HG03039 (cell line): ENCODE results near the gene ZNF771.
"Not testable (repeated sequence)": the region's sequence is repeated elsewhere in the genome, so short reads cannot be mapped to it uniquely, and the experiment has no call there.

Experiments
- ATAC-seq: cut with Tn5 transposase; IDR thresholded peaks from one replicate; pipeline ENCODE4 v1.9.1; 2021; ENCODE audit warnings: mild to moderate bottlenecking, moderate library complexity; ENCODE audit not compliant: unreplicated experiment

ZNF771 gene

DNA sequence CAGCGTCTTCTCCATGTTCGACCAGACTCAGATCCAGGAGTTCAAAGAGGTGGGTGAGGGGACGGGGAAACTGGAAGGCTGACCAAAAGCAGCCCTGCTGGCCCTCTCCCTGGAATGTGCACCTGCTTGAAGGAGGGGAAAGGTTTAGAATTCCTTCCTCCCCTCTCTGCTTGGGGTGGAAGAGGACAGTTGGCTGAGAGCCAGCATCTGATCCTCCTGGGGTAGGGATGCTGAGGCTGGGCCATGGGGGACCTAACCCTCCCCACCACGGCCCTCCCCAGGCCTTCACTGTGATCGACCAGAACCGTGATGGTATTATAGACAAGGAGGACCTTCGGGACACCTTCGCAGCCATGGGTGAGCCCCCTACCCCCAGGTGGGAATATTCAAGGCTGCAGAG, 31.5 kb upstream of the ZNF771 start:
- ATAC-seq = no peak

DNA sequence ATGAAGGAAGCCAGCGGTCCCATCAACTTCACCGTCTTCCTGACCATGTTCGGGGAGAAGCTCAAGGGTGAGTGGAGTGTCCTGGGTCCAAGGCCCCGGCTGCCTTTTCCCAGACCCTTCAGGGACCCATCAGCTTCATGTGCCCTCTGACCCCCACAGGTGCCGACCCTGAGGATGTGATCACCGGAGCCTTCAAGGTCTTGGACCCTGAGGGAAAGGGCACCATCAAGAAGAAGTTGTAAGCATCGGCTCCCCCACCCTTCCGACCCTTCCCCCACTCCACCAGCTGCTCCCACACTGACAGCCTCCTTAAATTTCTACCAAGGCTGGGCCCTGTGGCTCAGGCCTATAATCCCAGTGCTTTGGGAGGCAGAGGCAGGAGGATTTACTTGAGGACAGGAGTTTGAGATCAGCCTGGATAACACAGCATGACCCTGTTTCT, 30.9 kb upstream of the ZNF771 start:
- no peak for ATAC-seq

GRCh38 chr16:30377050-30377811, 30.2 kb upstream of the ZNF771 start:
- ATAC-seq = no peak

DNA sequence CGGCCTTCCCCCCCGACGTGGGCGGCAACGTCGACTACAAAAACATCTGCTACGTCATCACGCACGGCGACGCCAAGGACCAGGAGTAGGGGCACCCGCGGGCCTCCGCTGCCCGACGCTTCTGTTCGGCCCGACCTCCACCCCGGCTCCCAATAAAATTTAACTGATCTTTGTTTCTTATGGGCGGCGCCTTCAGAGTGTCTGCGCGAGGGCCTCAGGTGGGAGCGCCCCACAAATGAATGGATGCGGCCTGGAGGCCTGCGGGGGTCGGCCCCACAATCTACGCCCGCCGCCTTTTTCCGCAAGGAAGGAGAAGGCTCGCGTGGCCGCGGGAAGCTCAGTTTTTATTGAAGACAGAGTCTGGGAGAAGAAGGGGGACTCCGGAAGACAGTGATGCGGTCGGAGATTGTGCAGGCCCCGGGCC, 29.6 kb upstream of the ZNF771 start:
- ATAC-seq = peak; percentile 36

GRCh38 chr16:30378236-30379157, 28.9 kb upstream of the ZNF771 start:
- ATAC-seq = peak; percentile 88

- ATAC-seq = no peak
These were observed 28.1 kb upstream of the ZNF771 start for GRCh38 chr16:30379158-30379783.

GRCh38 chr16:30380072-30380802, 27.2 kb upstream of the ZNF771 start:
- no peak for ATAC-seq

GRCh38 chr16:30380803-30381208, 26.6 kb upstream of the ZNF771 start:
- no peak for ATAC-seq

- ATAC-seq = no peak
These were observed 25.9 kb upstream of the ZNF771 start for GRCh38 chr16:30381291-30382041.

DNA sequence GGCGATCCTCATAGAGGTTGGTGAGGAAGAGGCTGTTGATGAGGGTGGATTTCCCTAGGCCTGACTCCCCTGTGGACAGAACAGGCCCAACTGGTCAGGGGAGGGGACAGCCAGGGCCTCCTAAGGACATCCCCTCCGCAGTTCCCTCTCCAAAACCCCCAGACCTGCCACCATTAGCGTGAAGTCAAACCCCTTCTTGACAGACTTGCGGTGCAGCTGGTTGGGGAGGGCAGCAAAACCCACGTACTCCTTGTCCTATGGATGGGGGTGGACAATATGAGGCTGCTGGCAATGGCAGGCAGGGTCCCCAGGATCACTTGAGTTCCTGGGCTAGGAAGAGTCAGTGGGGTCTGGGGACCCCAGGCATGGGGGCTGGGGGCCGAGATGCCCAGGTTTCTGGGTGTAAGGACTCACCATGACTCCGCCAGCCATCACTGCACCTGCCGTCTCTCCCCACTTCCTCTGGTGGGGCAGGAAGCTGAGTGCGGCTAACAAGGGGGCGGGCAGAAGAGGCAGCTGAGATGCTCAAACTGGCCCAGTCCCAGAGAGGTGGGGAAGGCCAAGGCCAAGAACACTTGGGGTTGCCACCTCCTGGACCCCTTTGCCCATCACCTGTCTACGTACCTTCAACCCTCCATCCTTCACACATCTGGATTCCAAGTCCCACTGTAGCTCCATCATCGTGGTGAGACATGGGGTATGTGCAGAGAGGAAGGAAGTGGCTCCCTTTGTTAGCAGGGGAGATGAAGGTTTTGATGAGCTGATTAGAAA, 25.1 kb upstream of the ZNF771 start, which contains the start of gene SEPTIN1:
SEPTIN1 (minus strand) TSS at position 451 of the 771 bp plus-strand sequence; CDS start at position 432, 19 bp downstream.
- no peak for ATAC-seq

DNA sequence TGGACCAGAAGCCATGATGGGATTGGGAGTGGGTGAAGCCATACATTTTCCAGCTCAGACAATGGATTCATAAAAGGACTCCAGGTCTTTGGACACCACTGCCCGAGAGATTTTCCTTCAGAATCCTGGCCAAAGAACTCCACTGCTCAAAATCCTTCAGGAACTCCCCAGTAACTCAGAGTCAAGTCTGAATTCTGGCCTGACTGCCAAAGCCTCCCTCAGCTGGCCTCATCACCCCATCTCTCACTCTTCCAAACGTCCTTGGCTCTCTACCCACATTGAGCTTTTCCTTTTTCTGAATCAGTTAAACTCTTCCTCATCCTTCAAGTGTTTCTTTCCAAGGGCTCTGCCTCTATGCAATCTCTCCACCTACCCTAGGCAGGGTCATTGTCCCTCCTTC, 23.9 kb upstream of the ZNF771 start:
- no peak for ATAC-seq

DNA sequence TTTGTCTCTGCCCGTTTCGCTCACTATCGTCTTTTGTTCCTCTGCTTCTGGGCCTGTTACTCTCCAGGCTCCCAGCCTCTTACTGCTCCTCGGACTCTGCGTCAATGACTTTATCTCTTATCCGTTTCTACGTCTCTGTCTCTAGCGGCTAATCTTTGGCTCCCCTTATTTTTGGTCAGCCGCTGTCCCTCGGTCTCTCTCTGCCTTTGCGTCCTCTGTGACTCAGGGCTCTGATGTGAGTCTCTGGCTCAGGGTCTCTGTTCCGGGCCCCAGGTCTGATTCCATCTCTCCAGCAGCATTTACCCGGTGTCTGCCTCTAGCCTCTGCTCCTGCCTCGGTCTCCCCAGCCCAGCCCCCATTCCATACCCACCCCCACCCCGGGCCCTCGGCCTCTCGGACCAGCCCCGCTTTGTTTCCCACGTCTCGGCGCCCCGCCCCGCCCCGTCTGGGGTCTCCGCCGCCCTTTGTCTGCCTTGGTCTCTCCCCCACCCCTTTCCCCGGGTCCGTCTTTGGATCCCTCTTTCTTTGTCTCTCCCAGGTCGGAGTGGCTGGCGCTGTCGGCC, 12.7 kb upstream of the ZNF771 start:
- no peak for ATAC-seq

DNA sequence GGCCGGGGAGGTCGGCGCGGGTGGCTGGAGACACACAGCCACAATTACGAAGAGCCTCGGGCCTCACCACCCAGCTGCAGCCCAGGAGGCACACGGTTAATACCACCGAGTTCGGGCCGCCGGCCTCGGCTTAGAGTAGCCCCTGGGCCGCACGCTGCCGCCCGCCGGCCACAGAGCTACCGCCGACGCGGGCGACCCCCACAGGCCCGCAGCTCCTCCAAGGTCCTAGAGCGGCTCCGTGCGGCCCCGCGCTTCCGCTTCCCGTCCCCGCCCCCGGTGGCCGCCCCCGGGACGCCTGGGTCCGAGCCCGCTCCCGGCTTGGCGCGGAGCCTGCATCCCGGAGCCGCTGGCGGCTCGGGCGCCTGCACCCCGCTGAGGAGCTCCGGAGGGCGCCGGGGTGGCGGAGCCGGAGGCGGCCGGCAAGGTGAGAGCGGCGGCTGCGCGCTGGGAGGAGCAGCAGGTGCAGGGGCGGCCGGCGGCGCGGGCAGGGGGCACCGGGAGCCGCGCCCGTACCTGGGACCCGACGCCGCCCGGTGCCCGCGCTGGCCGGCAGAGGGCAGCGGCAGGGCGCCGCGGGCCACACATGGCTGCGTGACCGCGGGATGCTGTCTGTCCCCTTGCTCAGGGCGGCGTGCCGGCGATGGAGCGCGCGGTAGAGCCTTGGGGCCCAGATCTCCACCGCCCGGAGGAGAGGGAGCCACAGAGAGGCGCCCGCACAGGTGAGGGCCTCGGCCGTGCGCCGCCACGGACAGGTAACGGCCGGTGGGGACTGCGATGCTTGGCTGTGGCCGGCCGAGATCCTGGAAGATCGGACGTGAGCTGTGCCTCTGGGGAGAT, 12.0 kb upstream of the ZNF771 start, which contains the start of gene ZNF48:
ZNF48 (plus strand) TSS at position 266 of the 837 bp plus-strand sequence; CDS start at position 641, 375 bp downstream.
- peak; percentile 57 for ATAC-seq

DNA sequence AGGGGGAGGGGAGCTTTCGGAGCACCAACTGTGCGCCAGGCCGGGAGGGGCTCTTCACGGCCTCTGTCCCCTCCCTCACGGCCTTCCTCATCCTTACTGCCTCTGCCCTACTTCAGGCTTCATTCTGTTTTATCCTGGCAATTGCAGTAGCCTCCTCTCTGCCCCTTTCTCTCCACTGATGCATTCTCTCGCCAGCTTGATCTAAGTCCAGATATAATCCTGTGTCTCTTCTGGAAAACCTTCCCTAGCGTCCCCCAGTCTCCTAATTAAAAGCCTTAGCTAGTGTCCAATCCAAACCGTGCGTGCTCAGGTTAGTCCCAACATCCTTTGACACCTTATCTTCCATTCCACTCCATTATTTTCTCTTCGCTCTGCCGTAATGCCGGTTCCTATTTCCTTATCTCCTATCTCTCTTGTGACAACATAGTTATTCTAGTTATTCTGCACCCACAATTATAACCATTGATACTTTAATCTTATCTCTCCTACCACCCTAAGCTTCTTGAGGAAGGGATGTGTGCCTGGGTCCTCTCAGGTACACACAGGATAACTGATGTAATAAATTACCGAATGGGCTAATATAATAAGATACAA, 11.3 kb upstream of the ZNF771 start:
- ATAC-seq = no peak

- ATAC-seq = not testable (repeated sequence)
These were observed 10.8 kb upstream of the ZNF771 start for GRCh38 chr16:30396627-30397026.

- ATAC-seq = no peak
These were observed 10.3 kb upstream of the ZNF771 start for GRCh38 chr16:30397056-30397455.
